ENCODE data around the gene LDB3.

Gene LDB3

DNA sequence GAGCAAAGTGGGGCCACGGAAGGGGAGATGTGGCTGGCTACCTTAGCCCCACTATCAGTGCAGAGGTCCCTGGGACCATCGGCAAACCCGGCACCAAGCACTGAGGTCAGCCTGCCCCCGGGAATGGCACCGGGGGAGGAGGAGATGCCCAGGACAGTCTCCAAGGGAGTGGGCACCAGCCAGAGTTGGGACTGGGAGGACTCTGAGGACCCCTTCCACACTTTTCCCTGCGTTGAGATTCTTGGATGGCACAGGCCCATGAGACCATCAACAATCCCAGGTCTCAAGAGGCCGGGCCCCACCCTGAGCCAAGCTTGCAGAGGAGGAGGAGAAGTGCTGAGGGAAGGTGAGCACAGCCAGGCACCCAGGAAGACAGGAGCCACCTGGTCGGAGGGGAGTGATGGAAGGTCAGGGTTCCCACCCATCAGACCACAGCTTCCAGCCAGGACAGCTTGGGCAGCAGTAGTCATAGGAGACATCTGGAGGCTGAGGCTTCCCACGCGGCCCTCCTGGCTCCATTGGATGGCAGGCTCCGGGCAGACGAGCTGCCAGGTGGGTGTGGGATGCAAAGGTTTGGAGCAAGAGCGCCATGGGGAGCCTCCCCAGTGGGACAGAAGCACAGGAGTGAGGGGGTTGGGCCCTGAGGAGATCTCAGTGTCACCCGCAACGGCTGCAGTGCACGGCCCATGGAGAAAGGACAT lies 16.5 kb upstream of the LDB3 start:
- DNase-seq, result peak; percentile 45

DNA sequence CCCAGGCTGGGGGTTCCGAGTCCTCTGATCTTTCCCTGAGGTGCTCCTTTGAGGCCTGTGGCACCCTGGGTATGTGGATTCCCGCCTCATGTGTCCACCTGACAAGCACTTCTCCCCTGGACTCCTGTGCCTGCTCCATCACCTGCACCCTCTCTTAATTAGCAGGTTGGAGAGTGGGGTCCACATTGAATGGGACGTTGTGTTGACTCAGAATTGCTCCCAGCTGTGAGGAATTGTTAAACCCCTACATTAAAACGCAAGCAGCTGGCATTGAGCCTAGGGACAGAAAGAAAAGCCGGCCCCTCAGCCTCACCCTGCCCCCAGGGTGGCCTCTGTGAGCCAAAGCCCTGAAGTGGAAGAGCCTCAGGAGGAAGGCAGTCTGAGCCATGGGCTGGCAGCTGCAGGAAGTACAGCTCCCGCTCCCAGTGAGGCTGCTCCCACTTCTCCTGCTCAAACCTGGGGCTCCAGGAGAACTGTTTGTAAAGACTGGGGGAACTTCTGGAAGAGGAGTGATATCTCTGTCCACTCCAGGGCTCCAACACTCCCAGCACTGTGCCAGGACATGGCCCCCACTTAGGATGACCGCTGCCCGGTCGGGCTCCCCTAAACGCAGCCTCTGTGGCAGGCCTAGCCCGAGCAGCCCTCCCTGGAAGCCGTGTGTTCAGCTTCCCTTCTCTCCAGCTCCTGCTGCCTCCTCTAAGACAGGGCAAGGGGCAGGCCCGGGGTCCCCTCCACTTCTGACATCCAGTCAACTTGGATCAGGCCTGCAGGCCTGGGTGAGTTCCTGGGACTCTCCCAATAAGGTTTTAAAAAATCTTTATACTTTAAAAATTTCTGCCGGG lies 15.7 kb upstream of the LDB3 start:
- peak; percentile 49 for DNase-seq

GRCh38 chr10:86653379-86653778 lies 14.9 kb upstream of the LDB3 start:
- DNase-seq, result no peak

GRCh38 chr10:86653987-86654386 lies 14.3 kb upstream of the LDB3 start:
- no peak for DNase-seq

GRCh38 chr10:86654411-86655172 lies 13.7 kb upstream of the LDB3 start, which contains the start of gene OPN4:
Gene OPN4 (plus strand): TSS chr10:86654547. CDS start chr10:86654784, 237 bp downstream.
- DNase-seq, result peak; percentile 41

DNA sequence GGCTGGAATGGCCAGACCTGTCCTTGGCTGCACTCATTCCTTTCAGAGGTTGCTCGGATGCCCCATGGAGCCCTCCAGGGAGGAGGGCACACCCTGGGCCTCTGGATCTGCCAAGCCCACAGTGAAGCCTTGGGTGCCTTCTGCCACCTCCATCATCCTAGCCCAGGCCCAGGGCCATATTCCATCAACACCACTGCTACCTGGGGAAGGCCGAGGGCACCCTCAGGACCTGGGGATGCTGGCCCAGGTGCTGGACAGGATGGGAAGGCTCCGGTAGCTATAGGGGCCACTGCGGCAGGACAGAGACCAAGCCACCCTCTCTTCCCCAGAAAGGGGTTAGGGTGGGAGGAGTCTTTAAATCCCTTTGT lies 13.2 kb upstream of the LDB3 start:
- peak; percentile 31 for DNase-seq

DNA sequence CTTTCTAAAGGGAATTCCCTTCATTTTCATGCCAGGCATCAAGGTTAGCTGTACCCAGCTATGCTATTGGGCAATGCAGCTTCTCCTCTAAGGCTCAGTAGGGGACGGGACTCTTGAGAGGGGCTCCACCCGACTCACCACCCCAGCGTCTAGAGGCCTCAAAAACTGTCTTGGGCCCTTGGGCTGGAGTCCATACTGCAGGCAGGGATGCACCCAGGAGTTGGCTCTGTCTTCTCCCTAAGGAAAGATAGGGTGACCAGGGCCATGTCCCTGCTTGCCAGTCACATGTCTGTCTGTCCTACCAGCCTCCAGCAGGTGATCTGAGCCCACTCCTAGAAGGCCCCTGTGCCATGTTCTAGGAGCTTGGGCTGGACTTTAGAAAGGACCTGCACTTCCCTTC lies 12.7 kb upstream of the LDB3 start:
- peak; percentile 25 for DNase-seq

GRCh38 chr10:86657011-86657395 lies 11.3 kb upstream of the LDB3 start:
- DNase-seq, result peak; percentile 53

GRCh38 chr10:86657396-86658011 lies 10.8 kb upstream of the LDB3 start:
- peak; percentile 48 for DNase-seq

GRCh38 chr10:86658261-86658741 lies 10.0 kb upstream of the LDB3 start:
- peak; percentile 30 for DNase-seq

- DNase-seq, result no peak
Observed at GRCh38 chr10:86658751-86659150, 9.6 kb upstream of the LDB3 start.

DNA sequence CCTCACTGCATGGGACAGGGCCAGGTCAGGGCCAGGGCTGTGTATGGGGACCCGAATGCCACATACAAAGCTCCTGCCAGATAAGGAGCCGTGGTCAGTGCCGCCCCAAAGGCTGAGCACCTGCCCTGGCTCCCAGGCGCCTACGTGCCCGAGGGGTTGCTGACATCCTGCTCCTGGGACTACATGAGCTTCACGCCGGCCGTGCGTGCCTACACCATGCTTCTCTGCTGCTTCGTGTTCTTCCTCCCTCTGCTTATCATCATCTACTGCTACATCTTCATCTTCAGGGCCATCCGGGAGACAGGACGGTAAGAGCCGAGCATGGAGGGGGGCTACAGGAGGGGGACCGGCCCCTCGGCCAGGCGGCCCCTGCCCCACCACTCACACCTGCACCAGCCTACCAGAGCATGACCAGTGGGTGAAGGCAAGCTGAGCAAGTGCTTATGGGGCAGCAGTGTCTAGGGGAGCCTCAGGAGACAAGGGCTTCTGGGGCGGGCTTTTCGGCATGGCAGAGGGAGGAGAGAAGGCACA lies 9.1 kb upstream of the LDB3 start:
- DNase-seq, result peak; percentile 54

DNA sequence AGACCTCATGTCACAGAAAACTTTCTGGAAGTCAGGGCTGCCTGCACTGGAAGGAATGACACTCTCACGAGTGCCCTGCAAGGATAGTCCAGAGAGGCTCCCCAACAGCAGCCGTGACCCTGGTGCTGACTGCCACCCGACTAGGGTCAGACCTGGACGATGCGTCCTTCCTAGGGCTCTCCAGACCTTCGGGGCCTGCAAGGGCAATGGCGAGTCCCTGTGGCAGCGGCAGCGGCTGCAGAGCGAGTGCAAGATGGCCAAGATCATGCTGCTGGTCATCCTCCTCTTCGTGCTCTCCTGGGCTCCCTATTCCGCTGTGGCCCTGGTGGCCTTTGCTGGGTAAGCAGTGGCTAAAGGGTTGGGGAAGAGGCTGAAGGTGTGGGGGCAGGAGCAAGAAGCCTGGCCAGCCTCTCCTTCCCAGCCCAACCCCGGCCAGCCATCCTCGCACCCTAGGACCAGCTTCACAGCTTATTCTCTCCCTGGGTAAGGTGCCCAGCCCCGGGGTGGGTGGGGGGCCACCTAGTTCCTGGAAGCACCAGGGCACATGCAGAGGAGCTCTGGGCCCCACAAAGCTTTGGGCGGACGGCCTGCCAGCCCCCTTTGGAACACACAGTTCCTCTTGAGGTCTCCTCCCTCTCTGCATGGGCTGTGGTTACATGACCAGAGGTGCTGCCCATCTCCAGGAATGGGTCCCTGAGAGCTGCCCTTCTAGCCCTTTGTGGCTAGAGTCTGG lies 8.4 kb upstream of the LDB3 start:
- DNase-seq, result peak; percentile 55

- DNase-seq, result no peak
Observed at GRCh38 chr10:86661161-86662025, 6.9 kb upstream of the LDB3 start.

GRCh38 chr10:86662186-86663045 lies 5.9 kb upstream of the LDB3 start:
- no peak for DNase-seq

DNA sequence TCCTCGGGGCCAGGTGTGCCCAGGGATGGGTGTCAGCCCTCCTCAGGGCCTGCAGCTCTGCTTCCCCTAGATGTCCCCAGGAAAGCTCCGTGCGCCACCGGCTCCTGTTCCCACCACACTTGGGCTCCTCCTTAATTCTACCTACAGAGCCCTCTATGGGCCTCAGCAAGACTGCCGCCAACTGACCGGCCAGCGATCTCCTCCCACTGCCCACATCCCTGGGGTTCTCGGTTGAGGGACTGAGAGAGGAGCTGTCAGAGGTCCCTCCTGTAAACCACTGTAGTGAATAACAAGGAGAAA lies 5.3 kb upstream of the LDB3 start:
- no peak for DNase-seq

DNA sequence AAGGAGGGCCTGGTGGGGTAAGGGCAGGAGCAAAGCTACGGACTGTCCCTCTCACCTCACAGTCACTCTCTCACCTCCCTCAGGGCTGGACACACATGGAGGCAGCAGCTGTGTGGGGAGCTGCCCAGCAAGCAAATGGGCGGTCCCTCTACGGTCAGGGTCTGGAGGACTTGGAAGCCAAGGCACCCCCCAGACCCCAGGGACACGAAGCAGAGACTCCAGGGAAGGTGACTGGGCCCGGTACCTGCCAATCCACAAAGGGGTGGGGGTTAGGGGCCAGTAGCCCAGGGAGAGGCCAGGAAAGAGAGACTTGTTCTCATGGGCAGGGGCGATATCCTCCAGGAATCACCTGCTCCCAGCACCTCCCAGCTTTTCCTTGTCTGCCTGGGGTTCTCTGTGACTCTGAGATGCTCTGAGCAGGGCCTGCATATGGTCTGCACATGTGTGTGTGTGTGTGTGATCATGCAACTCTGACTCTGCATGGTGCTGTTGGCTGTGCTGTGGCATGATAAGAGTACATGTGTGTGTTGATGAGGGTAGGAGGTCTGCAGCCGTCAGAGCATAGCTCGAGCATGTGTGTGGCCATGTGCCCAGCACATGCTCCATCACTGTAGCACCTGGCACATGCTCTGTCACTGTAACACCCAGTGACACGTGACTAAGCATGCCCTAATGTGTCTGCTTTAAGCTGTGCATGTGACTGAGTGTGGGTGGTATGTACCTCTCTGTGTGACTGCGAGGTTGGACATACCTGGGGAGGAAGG lies 4.6 kb upstream of the LDB3 start:
- no peak for DNase-seq

DNA sequence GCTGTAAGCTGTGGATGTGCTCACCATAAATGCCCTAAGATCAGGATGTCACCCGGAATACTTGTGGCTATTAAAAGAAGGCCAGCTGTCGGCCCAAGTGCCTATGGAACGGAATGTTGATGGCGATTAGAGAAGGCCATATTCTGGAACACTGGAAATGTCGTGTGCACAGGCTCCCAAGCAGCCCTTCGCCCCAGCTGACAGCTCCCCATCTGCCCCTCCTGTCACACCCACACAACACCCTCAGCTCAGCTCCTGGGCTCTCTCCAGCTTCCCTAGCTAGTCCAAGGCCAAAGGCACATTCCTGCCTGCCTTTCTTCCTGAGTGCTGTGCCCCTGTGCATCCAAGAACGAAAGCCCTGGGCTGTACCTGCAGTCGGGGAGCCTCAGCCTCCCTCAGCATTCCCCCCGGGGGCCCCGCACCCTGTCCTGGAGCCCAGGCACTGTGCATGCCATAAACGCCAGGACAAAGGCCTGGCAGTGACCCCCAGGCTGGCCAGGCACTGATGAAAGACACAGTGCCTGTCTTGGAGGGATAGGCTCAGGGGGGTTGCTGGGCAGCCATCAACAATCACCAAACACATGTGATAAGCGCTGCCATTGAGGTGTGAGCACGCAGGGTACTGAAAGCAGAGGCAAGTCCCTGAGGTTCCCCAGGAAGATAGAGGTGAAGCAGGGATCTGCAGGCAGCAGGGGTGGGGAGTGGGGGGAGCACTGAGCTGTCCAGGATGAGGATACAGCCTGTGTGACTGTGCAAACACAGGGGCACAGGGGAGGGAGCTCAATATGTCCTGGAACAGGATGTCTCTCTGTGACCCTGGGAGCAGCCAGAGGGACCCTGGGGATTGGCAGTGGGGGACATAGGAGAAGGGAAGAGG lies 3.7 kb upstream of the LDB3 start:
- DNase-seq, result no peak
